Omental fat pad (tissue), 4 donors: Measurements from ENCODE around the gene NT5C1A. TPM values are rescaled to one million over a fixed set of nuclear protein-coding genes. Genes with fewer than 3 reads are reported as not detected.

Experiments
- ATAC-seq: fragments of 150-250 bp; one replicate; pipeline ENCODE4 v1.9.1; 2016; ENCODE audit warnings: mild to moderate bottlenecking, moderate library complexity; ENCODE audit not compliant: low FRiP score
- DNase-seq: peaks from one replicate; pipeline ENCODE4 v3.0.0-alpha.2; 2019; ENCODE audit warnings: low spot score
- total RNA-seq, 4 donors: library from RNA; depleted of rRNA; stranded (reverse); fragments of >200 nt; gene quantifications; one replicate each; pipeline ENCODE4 v1.1.0, GENCODE V29; 2016
- TF ChIP-seq, protein P1 (sequence below), 3 donors: fragments of 450-650 bp; IDR thresholded peaks; one replicate each; pipeline ENCODE4 v1.5.1; 2016 to 2017; ENCODE audit warnings: antibody characterized with exemption in 3 of 3, mild to moderate bottlenecking in 3 of 3, moderate library complexity in 2 of 3

NT5C1A gene
- total RNA-seq, 4 donors from 2014 or later = 1.3 TPM; not detected in 3

DNA sequence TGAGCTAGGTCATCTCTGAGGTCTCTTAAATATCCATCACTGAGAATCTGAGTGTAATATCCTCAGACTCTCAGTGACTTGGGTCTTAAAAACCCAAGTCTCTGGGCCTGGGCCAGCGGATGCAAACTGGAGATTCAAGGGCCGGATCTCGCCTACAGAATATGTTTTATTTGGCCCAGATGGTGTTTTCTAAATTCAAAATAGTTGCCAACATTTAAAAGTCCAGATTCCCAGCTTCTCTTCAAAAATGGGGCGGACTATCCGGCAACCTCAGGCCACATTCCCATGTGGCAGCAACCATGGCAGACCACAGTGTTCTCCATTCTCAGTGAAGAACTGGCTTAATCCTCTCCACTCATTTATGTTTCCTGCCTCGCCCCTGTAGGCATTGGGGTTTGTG, 19.8 kb downstream of the NT5C1A start:
- TF ChIP-seq, protein P1, sequence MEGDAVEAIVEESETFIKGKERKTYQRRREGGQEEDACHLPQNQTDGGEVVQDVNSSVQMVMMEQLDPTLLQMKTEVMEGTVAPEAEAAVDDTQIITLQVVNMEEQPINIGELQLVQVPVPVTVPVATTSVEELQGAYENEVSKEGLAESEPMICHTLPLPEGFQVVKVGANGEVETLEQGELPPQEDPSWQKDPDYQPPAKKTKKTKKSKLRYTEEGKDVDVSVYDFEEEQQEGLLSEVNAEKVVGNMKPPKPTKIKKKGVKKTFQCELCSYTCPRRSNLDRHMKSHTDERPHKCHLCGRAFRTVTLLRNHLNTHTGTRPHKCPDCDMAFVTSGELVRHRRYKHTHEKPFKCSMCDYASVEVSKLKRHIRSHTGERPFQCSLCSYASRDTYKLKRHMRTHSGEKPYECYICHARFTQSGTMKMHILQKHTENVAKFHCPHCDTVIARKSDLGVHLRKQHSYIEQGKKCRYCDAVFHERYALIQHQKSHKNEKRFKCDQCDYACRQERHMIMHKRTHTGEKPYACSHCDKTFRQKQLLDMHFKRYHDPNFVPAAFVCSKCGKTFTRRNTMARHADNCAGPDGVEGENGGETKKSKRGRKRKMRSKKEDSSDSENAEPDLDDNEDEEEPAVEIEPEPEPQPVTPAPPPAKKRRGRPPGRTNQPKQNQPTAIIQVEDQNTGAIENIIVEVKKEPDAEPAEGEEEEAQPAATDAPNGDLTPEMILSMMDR (IDR thresholded peaks at IDR 0.05) = no peak
- no peak for ATAC-seq
- DNase-seq = no peak

DNA sequence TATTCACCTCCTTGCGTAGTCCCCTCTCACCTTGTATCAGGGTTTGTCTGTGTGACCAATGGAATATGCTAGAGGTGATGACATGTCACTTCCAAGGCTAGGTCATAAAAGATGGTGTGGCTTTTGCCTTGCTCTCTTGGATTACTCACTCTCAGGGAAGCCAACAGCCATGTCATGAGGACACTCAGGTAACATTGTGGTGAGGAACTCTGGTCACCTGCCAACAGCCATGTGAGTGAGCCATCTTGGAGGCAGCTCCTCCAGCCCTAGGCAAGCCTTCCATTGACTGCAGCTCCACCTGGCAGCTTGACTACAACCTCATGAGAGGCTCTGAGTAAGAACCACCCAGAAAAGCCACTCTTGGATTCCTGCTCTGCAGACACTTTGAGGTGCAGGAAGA, 21.5 kb downstream of the NT5C1A start:
- TF ChIP-seq, protein P1 (IDR thresholded peaks at IDR 0.05) = no peak

DNA sequence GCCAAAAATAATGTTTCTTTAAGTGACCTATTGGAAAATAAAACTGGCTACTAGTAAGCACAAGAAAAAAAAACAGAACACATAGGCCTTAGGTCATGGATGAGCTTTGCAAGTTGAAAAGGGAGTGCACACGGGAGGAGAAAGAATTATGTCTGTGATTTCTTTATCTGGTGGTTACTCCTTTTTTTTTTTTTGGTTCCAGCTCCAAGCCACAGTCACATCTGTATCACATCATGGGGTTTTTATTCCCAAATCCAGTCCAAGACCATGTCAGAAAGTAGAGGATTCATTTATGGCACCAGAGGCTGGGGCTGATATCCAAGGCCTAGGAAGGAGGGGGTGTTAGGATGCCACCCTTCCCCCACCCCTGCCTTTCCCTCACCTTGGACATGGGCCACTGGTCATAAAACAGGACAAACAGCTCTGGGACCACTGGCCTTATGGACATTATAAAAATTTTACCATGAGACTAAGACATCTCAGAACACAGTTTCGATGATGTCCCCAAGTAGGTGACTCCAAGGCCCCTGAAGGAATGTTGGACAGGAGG, 22.2 kb downstream of the NT5C1A start:
- TF ChIP-seq, protein P1 (IDR thresholded peaks at IDR 0.05) = no peak
- DNase-seq = no peak
- ATAC-seq = no peak

More for the DNA sequence above, 21.5 kb downstream of the NT5C1A start:
- no peak for DNase-seq
- no peak for ATAC-seq

DNA sequence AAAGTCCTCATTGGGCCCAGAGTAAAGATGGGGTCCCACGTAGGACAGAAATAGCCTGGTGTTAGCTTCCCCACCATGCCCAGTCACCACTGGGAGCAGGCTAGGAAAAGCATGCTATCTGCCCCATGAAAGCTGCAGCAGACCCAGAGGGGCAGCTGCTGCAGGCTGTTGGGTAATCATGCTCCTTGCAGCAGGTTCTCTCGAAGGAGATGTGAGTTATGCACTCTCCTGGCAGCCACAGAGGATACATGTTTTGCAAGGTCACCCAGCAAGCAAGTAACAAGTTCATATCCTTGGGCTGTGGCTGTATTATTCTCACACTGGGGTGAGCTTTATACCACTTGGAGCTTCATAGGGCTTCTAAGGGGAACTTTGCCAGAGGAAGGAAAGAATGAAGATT, 23.4 kb downstream of the NT5C1A start:
- DNase-seq = no peak
- TF ChIP-seq, protein P1 (IDR thresholded peaks at IDR 0.05) = no peak
- ATAC-seq = no peak

DNA sequence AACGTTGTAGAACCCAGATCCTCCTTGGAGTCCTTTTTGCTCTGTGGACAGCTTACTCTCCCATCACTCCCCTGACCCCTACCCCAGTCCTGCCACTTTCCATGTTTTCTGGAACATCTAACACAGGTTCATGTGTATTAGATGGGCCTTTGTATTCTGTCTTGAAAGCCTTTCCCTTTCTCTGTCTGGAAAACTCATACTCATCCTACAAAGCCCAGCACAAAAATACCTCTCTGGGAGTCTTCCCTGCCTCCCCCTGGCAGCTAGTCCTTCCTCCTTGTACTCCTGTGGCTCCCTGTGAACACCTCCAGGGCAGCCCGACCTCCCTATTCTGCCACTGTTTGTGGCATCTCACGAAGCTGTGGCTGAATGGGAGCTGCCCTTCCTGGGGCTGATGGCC, 24.7 kb downstream of the NT5C1A start:
- TF ChIP-seq, protein P1 (IDR thresholded peaks at IDR 0.05) = no peak
- no peak for ATAC-seq
- DNase-seq = no peak

DNA sequence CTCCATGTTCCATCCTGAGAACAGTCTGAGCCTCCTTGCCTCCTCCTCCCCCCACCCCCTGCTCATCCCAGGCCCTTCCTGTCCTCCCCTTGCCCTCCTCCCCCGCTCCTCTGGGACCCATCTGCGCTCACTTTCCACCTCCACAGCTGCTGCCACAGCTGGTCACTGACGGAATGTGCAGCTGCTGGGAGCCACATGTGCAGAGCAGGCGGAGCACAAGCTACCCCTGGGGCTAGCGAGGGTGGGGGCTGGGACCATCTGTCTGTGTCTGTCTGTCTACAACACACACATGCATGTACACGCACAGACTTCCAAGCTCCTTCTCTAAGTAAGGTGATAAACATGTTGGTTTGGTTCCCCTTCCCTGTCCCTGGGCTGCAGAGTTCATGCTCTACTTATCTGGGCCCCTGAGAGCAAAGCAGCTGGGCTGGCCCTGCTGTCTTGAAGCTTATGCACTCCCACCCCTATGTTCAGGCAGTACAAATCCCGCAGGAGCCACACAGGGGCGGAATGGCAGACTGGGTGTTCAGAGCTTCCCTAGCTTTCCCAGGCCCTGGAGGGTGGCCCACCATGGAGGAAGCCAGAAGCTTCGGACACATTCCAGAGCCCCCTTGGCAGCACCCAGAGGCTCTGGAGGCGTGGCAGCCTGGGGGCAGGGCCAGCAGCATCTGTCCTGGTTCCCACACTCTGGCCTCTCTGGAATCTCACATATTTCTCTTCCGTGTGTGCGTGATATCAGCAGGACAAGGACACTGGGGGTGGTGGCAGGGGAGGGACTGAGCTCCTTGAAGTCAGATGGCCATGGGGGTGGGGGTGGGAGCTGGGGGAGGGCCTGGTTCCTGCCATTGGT, 25.4 kb downstream of the NT5C1A start:
- ATAC-seq = peak; percentile 42
- DNase-seq = no peak
- TF ChIP-seq, protein P1 (IDR thresholded peaks at IDR 0.05) = no peak
